CD14-positive monocyte (primary cell): ENCODE results near the gene EEFSEC. TPM values are rescaled to one million over a fixed set of nuclear protein-coding genes. Genes with fewer than 3 reads are reported as not detected.

Experiments
- DNase-seq, 3 donors: peaks; one replicate each; pipeline ENCODE4 v3.0.0-alpha.2; 2011 to 2022
- H2AFZ ChIP-seq: 2 replicates; pipeline ENCODE4 v1.6.0; 2012; ENCODE audit warnings: mild to moderate bottlenecking, low read depth, low read length, inconsistent platforms; ENCODE audit not compliant: insufficient read depth, poor library complexity, severe bottlenecking
- H3K27ac ChIP-seq, 2 donors: 1 replicate in 1 of 2; 2 replicates in 1 of 2; pipeline ENCODE4 v1.5.1; 2012 to 2013; ENCODE audit warnings: low read length in 2 of 2, control low read depth in 1 of 2, inconsistent platforms in 1 of 2, low read depth in 1 of 2, mild to moderate bottlenecking in 1 of 2
- H3K27me3 ChIP-seq, 2 donors: one replicate each; pipeline versions ENCODE4 v1.6.0 to v1.6.1; 2011 to 2013; ENCODE audit warnings: low read length in 2 of 2; ENCODE audit not compliant: control insufficient read depth in 2 of 2, insufficient read depth in 2 of 2
- H3K36me3 ChIP-seq, 2 donors: replicated peaks in 1 of 2; 1 replicate in 1 of 2; 2 replicates in 1 of 2; pipeline versions ENCODE4 v1.5.1 to v1.6.1; 2012 to 2013; ENCODE audit warnings: low read length in 2 of 2, control low read depth in 1 of 2, inconsistent platforms in 1 of 2, mild to moderate bottlenecking in 1 of 2; ENCODE audit not compliant: insufficient read depth in 2 of 2, control insufficient read depth in 1 of 2
- H3K4me1 ChIP-seq, 2 donors: 1 replicate in 1 of 2; 2 replicates in 1 of 2; pipeline versions ENCODE4 v1.5.1 to v1.6.1; 2012 to 2013; ENCODE audit warnings: low read length in 2 of 2, control low read depth in 1 of 2, inconsistent platforms in 1 of 2, mild to moderate bottlenecking in 1 of 2, moderate library complexity in 1 of 2; ENCODE audit not compliant: insufficient read depth in 2 of 2, control insufficient read depth in 1 of 2
- H3K4me2 ChIP-seq: replicated peaks from 2 replicates; pipeline ENCODE3; 2012; ENCODE audit warnings: low read length, moderate library complexity, mild to moderate bottlenecking; ENCODE audit not compliant: poor library complexity, severe bottlenecking; ENCODE audit errors: extremely low read depth
- H3K4me3 ChIP-seq, 3 experiments: fragments of 200-600 bp in 1 of 3; sonication (generic) in 1 of 3; replicated peaks in 1 of 3; 1 replicate in 2 of 3; 2 replicates in 1 of 3; pipeline ENCODE4 v1.5.1; 2011 to 2013; ENCODE audit warnings: low read length in 3 of 3, mild to moderate bottlenecking in 3 of 3, control low read depth in 2 of 3, low read depth in 2 of 3, inconsistent platforms in 1 of 3, moderate library complexity in 1 of 3
- H3K79me2 ChIP-seq: 2 replicates; pipeline ENCODE4 v1.6.0; 2012; ENCODE audit warnings: mild to moderate bottlenecking, control low read depth, inconsistent platforms, low read length, moderate library complexity; ENCODE audit not compliant: insufficient read depth
- H3K9ac ChIP-seq: 2 replicates; pipeline ENCODE4 v1.6.0; 2017; ENCODE audit warnings: low read length, mild to moderate bottlenecking; ENCODE audit not compliant: insufficient read depth, poor library complexity, severe bottlenecking
- H3K9me3 ChIP-seq, 2 donors: replicated peaks in 1 of 2; 1 replicate in 1 of 2; 2 replicates in 1 of 2; pipeline versions ENCODE4 v1.5.1 to v1.6.1; 2012 to 2013; ENCODE audit warnings: low read length in 2 of 2, control low read depth in 1 of 2; ENCODE audit not compliant: control insufficient read depth in 1 of 2, insufficient read depth in 1 of 2
- H4K20me1 ChIP-seq: 2 replicates; pipeline ENCODE4 v1.6.0; 2012; ENCODE audit warnings: mild to moderate bottlenecking, low read length, control low read depth, moderate library complexity; ENCODE audit not compliant: insufficient read depth
- H3K27ac Mint-ChIP-seq, 7 donors: one replicate each; pipeline ENCODE4 v1.8.0; 2020; ENCODE audit warnings: mild to moderate bottlenecking in 7 of 7, mixed read lengths in 7 of 7, moderate library complexity in 6 of 7, inconsistent platforms in 2 of 7
- H3K27me3 Mint-ChIP-seq, 3 donors: one replicate each; pipeline ENCODE4 v1.8.0; 2021 to 2022; ENCODE audit warnings: low read depth in 3 of 3, mild to moderate bottlenecking in 3 of 3, mixed read lengths in 3 of 3, moderate library complexity in 3 of 3, inconsistent platforms in 1 of 3
- H3K36me3 Mint-ChIP-seq, 2 donors: one replicate each; pipeline ENCODE4 v1.8.0; 2020; ENCODE audit warnings: mixed read lengths in 2 of 2, inconsistent platforms in 1 of 2, mild to moderate bottlenecking in 1 of 2
- H3K4me1 Mint-ChIP-seq: one replicate; pipeline ENCODE4 v1.8.0; 2020; ENCODE audit warnings: mild to moderate bottlenecking, mixed read lengths
- H3K4me3 Mint-ChIP-seq, 2 donors: one replicate each; pipeline ENCODE4 v1.8.0; 2020; ENCODE audit warnings: mild to moderate bottlenecking in 2 of 2, mixed read lengths in 2 of 2, moderate library complexity in 1 of 2
- H3K9me3 Mint-ChIP-seq, 7 donors: one replicate each; pipeline ENCODE4 v1.8.0; 2020 to 2022; ENCODE audit warnings: mixed read lengths in 7 of 7, mild to moderate bottlenecking in 6 of 7, moderate library complexity in 6 of 7, inconsistent platforms in 2 of 7
- CTCF ChIP-seq: fragments of 200-600 bp; IDR thresholded peaks from one replicate; pipeline ENCODE4 v1.8.0; 2022; ENCODE audit warnings: antibody characterized with exemption, mild to moderate bottlenecking
- WGBS: methylation state at CpG from one replicate; pipeline ENCODE4 v1.1.5; 2013; ENCODE audit warnings: missing lambda C conversion rate; ENCODE audit not compliant: insufficient coverage; 5-methylcytosine and 5-hydroxymethylcytosine counted together
- intact Hi-C, 2 donors: fragments of 100-400 bp; cut with micrococcal nuclease; formaldehyde crosslinking; loops; one replicate each; pipeline versions ENCODE4 v1.15.0 to v1.15.1; 2023
- polyA plus RNA-seq, 3 donors: library from polyadenylated mRNA; depleted of rRNA in 1 of 3; unstranded in 2 of 3; stranded (reverse) in 1 of 3; fragments of 300-500 nt in 2 of 3; fragments of >200 nt in 1 of 3; fragmentation: Illumina TruSeq in 2 of 3; gene quantifications; 1 replicate in 2 of 3; 2 replicates in 1 of 3; pipeline ENCODE4 v1.2.3, GENCODE V29; 2012 to 2021

Gene EEFSEC
- polyA plus RNA-seq, 3 donors: 13.3 to 14.9 (median 14.9) TPM

- no peak for DNase-seq
- H3K9me3 ChIP-seq: peaks cover 0 to 6% of the 10 kb centered on the region in 2 donors
- Mint-ChIP-seq H3K27me3 (peaks cover 6 to 7% (median 6%) of the 10 kb centered on the region in 3 donors), H3K4me3 (no peak overlapping the region), H3K36me3 (peaks cover 0 to 5% of the 10 kb centered on the region in 2 donors), H3K4me1 (peaks cover 22% of the 10 kb centered on the region), H3K9me3 (peaks cover under 1 to 9% (median 3%) of the 10 kb centered on the region in 7 donors), H3K27ac (no peak overlapping the region)
- H3K9ac ChIP-seq: no peak overlapping the region
- H2AFZ ChIP-seq: no peak overlapping the region
- no peaks in the 10 kb centered on the region for H3K27me3 ChIP-seq
- 72% methylated on average over 6 of the region's 7 CpGs for WGBS
- no peak overlapping the region for H3K4me2 ChIP-seq
- H3K4me1 ChIP-seq: peaks cover 22 to 25% of the 10 kb centered on the region in 2 donors
- H4K20me1 ChIP-seq: no peaks in the 10 kb centered on the region
- no peak for TF ChIP-seq CTCF
- intact Hi-C loops: no loop called here
- no peaks in the 10 kb centered on the region for H3K36me3 ChIP-seq
- no peaks in the 10 kb centered on the region for H3K79me2 ChIP-seq
- no peak overlapping the region for H3K4me3 ChIP-seq
- no peak overlapping the region for H3K27ac ChIP-seq
Measured at GRCh38 chr3:128420289-128420688, 267.0 kb downstream of the EEFSEC start.

- peaks cover 6 to 10% (median 6%) of the 10 kb centered on the region in 3 donors for H3K27me3 Mint-ChIP-seq
- Histone ChIP-seq H2AFZ (no peak overlapping the region), H3K27ac (no peak overlapping the region), H3K79me2 (no peaks in the 10 kb centered on the region), H3K9me3 (peaks cover 0 to 3% of the 10 kb centered on the region in 2 donors), H3K4me2 (no peak overlapping the region), H4K20me1 (no peaks in the 10 kb centered on the region), H3K4me3 (no peak overlapping the region), H3K9ac (no peak overlapping the region), H3K27me3 (no peaks in the 10 kb centered on the region), H3K36me3 (no peaks in the 10 kb centered on the region), H3K4me1 (peaks cover 16 to 20% of the 10 kb centered on the region in 2 donors)
- intact Hi-C loops: no loop called here
- H3K27ac Mint-ChIP-seq: no peak overlapping the region
- no peak for DNase-seq
- H3K36me3 Mint-ChIP-seq: peaks cover 0 to 5% of the 10 kb centered on the region in 2 donors
- no peak for TF ChIP-seq CTCF
- WGBS: 93% methylated on average over 11 of the region's 12 CpGs
- peaks cover 0 to 6% (median 2%) of the 10 kb centered on the region in 7 donors for H3K9me3 Mint-ChIP-seq
- no peak overlapping the region for H3K4me3 Mint-ChIP-seq
- peaks cover 16% of the 10 kb centered on the region for H3K4me1 Mint-ChIP-seq
Measured at GRCh38 chr3:128420720-128421438, 267.6 kb downstream of the EEFSEC start.
